H9 (cell line): Measurements from ENCODE around the gene SGCD. TPM values are rescaled to one million over a fixed set of nuclear protein-coding genes. Genes with fewer than 3 reads are reported as not detected.

Experiments
- DNase-seq: peaks from one replicate; pipeline ENCODE4 v3.0.0-alpha.2; 2017
- H2AFZ ChIP-seq: one replicate; pipeline ENCODE4 v1.6.1; 2013; ENCODE audit warnings: mild to moderate bottlenecking, low read length, control low read depth, moderate library complexity
- H2AK5ac ChIP-seq: 2 replicates; pipeline ENCODE4 v1.6.1; 2013; ENCODE audit warnings: low read length, control low read depth, mixed read lengths; ENCODE audit not compliant: insufficient read length
- H2BK120ac ChIP-seq: one replicate; pipeline ENCODE4 v1.6.1; 2013; ENCODE audit warnings: low read depth, mild to moderate bottlenecking, low read length, control low read depth, inconsistent platforms; ENCODE audit not compliant: poor library complexity, severe bottlenecking
- H2BK12ac ChIP-seq: 2 replicates; pipeline ENCODE4 v1.6.1; 2013; ENCODE audit warnings: low read length, control low read depth, mixed read lengths, low read depth; ENCODE audit not compliant: insufficient read length
- H2BK15ac ChIP-seq: 2 replicates; pipeline ENCODE4 v1.6.1; 2013; ENCODE audit warnings: low read depth, low read length, control low read depth
- H2BK20ac ChIP-seq: one replicate; pipeline ENCODE4 v1.6.1; 2013; ENCODE audit warnings: low read depth, mild to moderate bottlenecking, low read length, control low read depth, inconsistent platforms; ENCODE audit not compliant: poor library complexity, severe bottlenecking
- H2BK5ac ChIP-seq: 2 replicates; pipeline ENCODE4 v1.6.1; 2013; ENCODE audit warnings: low read length, control low read depth, mixed read lengths; ENCODE audit not compliant: insufficient read length
- H3K14ac ChIP-seq: 2 replicates; pipeline ENCODE4 v1.6.1; 2013; ENCODE audit warnings: low read length, control low read depth; ENCODE audit not compliant: insufficient read depth
- H3K18ac ChIP-seq: 2 replicates; pipeline ENCODE4 v1.6.1; 2013; ENCODE audit warnings: low read depth, mild to moderate bottlenecking, mixed read lengths, low read length, control low read depth; ENCODE audit not compliant: insufficient read length
- H3K23ac ChIP-seq: 2 replicates; pipeline ENCODE4 v1.6.1; 2013; ENCODE audit warnings: low read length, control low read depth, mixed read lengths, low read depth; ENCODE audit not compliant: insufficient read length
- H3K23me2 ChIP-seq: 2 replicates; pipeline ENCODE4 v1.6.1; 2013; ENCODE audit warnings: low read depth, mild to moderate bottlenecking, mixed read lengths, low read length, control low read depth; ENCODE audit not compliant: insufficient read length, poor library complexity, severe bottlenecking
- H3K27ac ChIP-seq: 2 replicates; pipeline ENCODE4 v1.5.1; 2013; ENCODE audit warnings: low read length, control low read depth, mixed read lengths, low read depth; ENCODE audit not compliant: insufficient read length
- H3K27me3 ChIP-seq: 2 replicates; pipeline ENCODE4 v1.6.1; 2013; ENCODE audit warnings: low read length, control low read depth, inconsistent platforms; ENCODE audit not compliant: insufficient read depth
- H3K4ac ChIP-seq: 2 replicates; pipeline ENCODE4 v1.6.1; 2013; ENCODE audit warnings: low read depth, mild to moderate bottlenecking, control low read depth, inconsistent platforms, low read length, moderate library complexity
- H3K4me1 ChIP-seq: 2 replicates; pipeline ENCODE4 v1.6.1; 2013; ENCODE audit warnings: low read length, control low read depth, inconsistent platforms; ENCODE audit not compliant: insufficient read depth
- H3K4me2 ChIP-seq: 2 replicates; pipeline ENCODE4 v1.6.1; 2013; ENCODE audit warnings: low read length, control low read depth, mixed read lengths; ENCODE audit not compliant: insufficient read length, insufficient read depth
- H3K56ac ChIP-seq: 2 replicates; pipeline ENCODE4 v1.6.1; 2013; ENCODE audit warnings: low read depth, mild to moderate bottlenecking, mixed read lengths, low read length, control low read depth; ENCODE audit not compliant: insufficient read length
- H3K79me1 ChIP-seq: 2 replicates; pipeline ENCODE4 v1.6.1; 2013; ENCODE audit warnings: low read depth, mild to moderate bottlenecking, moderate library complexity, low read length, control low read depth, inconsistent platforms; ENCODE audit not compliant: insufficient read depth, poor library complexity, severe bottlenecking
- H3K79me2 ChIP-seq: 2 replicates; pipeline ENCODE4 v1.6.1; 2013; ENCODE audit warnings: low read length, control low read depth, inconsistent platforms; ENCODE audit not compliant: insufficient read depth
- H3K9ac ChIP-seq: 2 replicates; pipeline ENCODE4 v1.6.1; 2013; ENCODE audit warnings: low read length, control low read depth, mixed read lengths; ENCODE audit not compliant: insufficient read length; ENCODE audit errors: extremely low read depth
- H3K9me3 ChIP-seq: one replicate; pipeline ENCODE4 v1.6.1; 2013; ENCODE audit warnings: low read depth, low read length, inconsistent platforms; ENCODE audit not compliant: control insufficient read depth
- H3T11ph ChIP-seq: one replicate; pipeline ENCODE4 v1.6.1; 2013; ENCODE audit warnings: mild to moderate bottlenecking, low read length, control low read depth, inconsistent platforms
- H4K20me1 ChIP-seq: one replicate; pipeline ENCODE4 v1.6.1; 2013; ENCODE audit not compliant: control insufficient read depth, insufficient read length, insufficient read depth
- H4K5ac ChIP-seq: 2 replicates; pipeline ENCODE4 v1.6.1; 2013; ENCODE audit warnings: low read depth, mild to moderate bottlenecking, mixed read lengths, low read length, control low read depth; ENCODE audit not compliant: insufficient read length
- H4K8ac ChIP-seq: replicated peaks from 2 replicates; pipeline ENCODE4 v1.6.1; 2013; ENCODE audit warnings: low read length, control low read depth, mixed read lengths, low read depth; ENCODE audit not compliant: insufficient read length
- H4K91ac ChIP-seq: 2 replicates; pipeline ENCODE4 v1.6.1; 2013; ENCODE audit warnings: low read depth, mild to moderate bottlenecking, moderate library complexity, mixed read lengths, low read length, control low read depth; ENCODE audit not compliant: insufficient read length
- H3K27ac Mint-ChIP-seq, 3 experiments: 2 replicates in 2 of 3; 3 replicates in 1 of 3; pipeline ENCODE4 v1.8.0; 2020 to 2021; ENCODE audit warnings: mixed read lengths in 3 of 3, mild to moderate bottlenecking in 1 of 3, moderate library complexity in 1 of 3
- H3K27me3 Mint-ChIP-seq: 2 replicates; pipeline ENCODE4 v1.8.0; 2021; ENCODE audit warnings: low read depth, mild to moderate bottlenecking, moderate library complexity, mixed read lengths
- H3K36me3 Mint-ChIP-seq, 3 experiments: 2 replicates in 2 of 3; 3 replicates in 1 of 3; pipeline ENCODE4 v1.8.0; 2020 to 2021; ENCODE audit warnings: low read depth in 3 of 3, mixed read lengths in 3 of 3; ENCODE audit not compliant: insufficient read depth in 1 of 3
- H3K4me1 Mint-ChIP-seq, 2 experiments: 2 replicates each; pipeline ENCODE4 v1.8.0; 2020; ENCODE audit warnings: mixed read lengths in 2 of 2
- H3K4me3 Mint-ChIP-seq, 2 experiments: 2 replicates in 1 of 2; 3 replicates in 1 of 2; pipeline ENCODE4 v1.8.0; 2020 to 2021; ENCODE audit warnings: mild to moderate bottlenecking in 2 of 2, mixed read lengths in 2 of 2, moderate library complexity in 1 of 2
- H3K9me3 Mint-ChIP-seq, 2 experiments: 2 replicates in 1 of 2; 3 replicates in 1 of 2; pipeline ENCODE4 v1.8.0; 2020; ENCODE audit warnings: mild to moderate bottlenecking in 2 of 2, mixed read lengths in 2 of 2, moderate library complexity in 1 of 2
- WGBS: extraction: QIAGEN DNeasy Blood & Tissue Kit; methylation state at CpG from one replicate; pipeline ENCODE4 v1.1.7; 2013; ENCODE audit warnings: missing lambda C conversion rate, low lambda C conversion rate, mixed read lengths; ENCODE audit not compliant: insufficient read length; ENCODE audit errors: extremely low coverage; 5-methylcytosine and 5-hydroxymethylcytosine counted together
- total RNA-seq: library from RNA; stranded (reverse); gene quantifications from 2 replicates; pipeline ENCODE4 v1.2.1, GENCODE V29; 2021
- TF ChIP-seq, protein P1 (sequence below): fragments of 200-600 bp; sonication (generic); conservative IDR thresholded peaks from 3 replicates; pipeline ENCODE4 v1.8.0; 2021; ENCODE audit warnings: antibody characterized with exemption, mild to moderate bottlenecking

The SGCD gene
- total RNA-seq, 1 experiment from 2014 or later = 0.11 TPM

GRCh38 chr5:156332245-156332644, 5.3 kb downstream of the SGCD start:
- no peaks in the 10 kb centered on the region; a peak in 1 of 5 replicates for H3K9me3 Mint-ChIP-seq
- TF ChIP-seq, protein P1, sequence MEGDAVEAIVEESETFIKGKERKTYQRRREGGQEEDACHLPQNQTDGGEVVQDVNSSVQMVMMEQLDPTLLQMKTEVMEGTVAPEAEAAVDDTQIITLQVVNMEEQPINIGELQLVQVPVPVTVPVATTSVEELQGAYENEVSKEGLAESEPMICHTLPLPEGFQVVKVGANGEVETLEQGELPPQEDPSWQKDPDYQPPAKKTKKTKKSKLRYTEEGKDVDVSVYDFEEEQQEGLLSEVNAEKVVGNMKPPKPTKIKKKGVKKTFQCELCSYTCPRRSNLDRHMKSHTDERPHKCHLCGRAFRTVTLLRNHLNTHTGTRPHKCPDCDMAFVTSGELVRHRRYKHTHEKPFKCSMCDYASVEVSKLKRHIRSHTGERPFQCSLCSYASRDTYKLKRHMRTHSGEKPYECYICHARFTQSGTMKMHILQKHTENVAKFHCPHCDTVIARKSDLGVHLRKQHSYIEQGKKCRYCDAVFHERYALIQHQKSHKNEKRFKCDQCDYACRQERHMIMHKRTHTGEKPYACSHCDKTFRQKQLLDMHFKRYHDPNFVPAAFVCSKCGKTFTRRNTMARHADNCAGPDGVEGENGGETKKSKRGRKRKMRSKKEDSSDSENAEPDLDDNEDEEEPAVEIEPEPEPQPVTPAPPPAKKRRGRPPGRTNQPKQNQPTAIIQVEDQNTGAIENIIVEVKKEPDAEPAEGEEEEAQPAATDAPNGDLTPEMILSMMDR = no peak
- H3K4me3 Mint-ChIP-seq = no peak overlapping the region
- Histone ChIP-seq H3K4me2 (no peak overlapping the region), H3K9ac (no peak overlapping the region), H3K23me2 (no peaks in the 10 kb centered on the region), H3K27me3 (no peaks in the 10 kb centered on the region), H2BK20ac (no peak overlapping the region), H4K8ac (no peak overlapping the region), H3K79me1 (no peaks in the 10 kb centered on the region), H3K56ac (no peak overlapping the region), H3K9me3 (no peaks in the 10 kb centered on the region), H4K5ac (no peak overlapping the region), H2BK120ac (no peak overlapping the region), H3K14ac (no peak overlapping the region), H3T11ph (no peak overlapping the region), H3K79me2 (no peaks in the 10 kb centered on the region), H3K4ac (no peak overlapping the region), H3K27ac (no peak overlapping the region), H2BK5ac (no peak overlapping the region), H3K18ac (no peak overlapping the region), H3K23ac (no peak overlapping the region), H2BK12ac (no peak overlapping the region), H3K4me1 (no peaks in the 10 kb centered on the region), H4K91ac (no peak overlapping the region), H4K20me1 (no peaks in the 10 kb centered on the region), H2AFZ (no peak overlapping the region), H2BK15ac (no peak overlapping the region), H2AK5ac (no peak overlapping the region)
- H3K4me1 Mint-ChIP-seq = no peaks in the 10 kb centered on the region
- H3K27me3 Mint-ChIP-seq = no peaks in the 10 kb centered on the region
- DNase-seq = no peak
- no peak overlapping the region for H3K27ac Mint-ChIP-seq
- no CpG with 5 or more reads among the region's 2 CpGs for WGBS
- peaks cover 0 to 6% (median 0%) of the 10 kb centered on the region in 3 experiments; a peak in 1 of 7 replicates for H3K36me3 Mint-ChIP-seq
